Activated CD4-positive, alpha-beta T cell treated with anti-CD3 and anti-CD28 coated beads for 36 hours (primary cell): Measurements from ENCODE around the gene PHF24. TPM values are rescaled to one million over a fixed set of nuclear protein-coding genes. Genes with fewer than 3 reads are reported as not detected.
A peak's percentile ranks its signal among the peaks of the same experiment; 100 is the strongest.
"Not testable (repeated sequence)": the region's sequence is repeated elsewhere in the genome, so short reads cannot be mapped to it uniquely, and the experiment has no call there.

ENCODE experiments used
- ATAC-seq: fragments of 200-7000 bp; cut with Tn5 transposase; one replicate; pipeline ENCODE4 v1.10.0; 2021; ENCODE audit warnings: mild to moderate bottlenecking, moderate library complexity
- CTCF ChIA-PET: fragments of 350-600 bp; sonication (Branson Sonifier 250); formaldehyde crosslinking; loops from one replicate; lab custom pipeline; 2021; ENCODE audit warnings: antibody characterized with exemption; lab: Charles Lee
- POLR2A ChIA-PET: fragments of 350-600 bp; sonication (Branson Sonifier 250); formaldehyde crosslinking; loops from one replicate; lab custom pipeline; 2021; ENCODE audit warnings: antibody characterized with exemption, inconsistent platforms; lab: Charles Lee
- DNase-seq: peaks from one replicate; pipeline ENCODE4 v3.0.0-alpha.2; 2020
- H3K27ac Mint-ChIP-seq: one replicate; pipeline ENCODE4 v1.8.0; 2021; ENCODE audit warnings: mixed read lengths
- H3K27me3 Mint-ChIP-seq: one replicate; pipeline ENCODE4 v1.8.0; 2021; ENCODE audit warnings: mixed read lengths
- H3K36me3 Mint-ChIP-seq: one replicate; pipeline ENCODE4 v1.8.0; 2021; ENCODE audit warnings: low read depth, mixed read lengths
- H3K4me1 Mint-ChIP-seq: one replicate; pipeline ENCODE4 v1.8.0; 2021; ENCODE audit warnings: mixed read lengths
- H3K4me3 Mint-ChIP-seq: one replicate; pipeline ENCODE4 v1.8.0; 2021; ENCODE audit warnings: mild to moderate bottlenecking, moderate library complexity, mixed read lengths
- H3K9me3 Mint-ChIP-seq: one replicate; pipeline ENCODE4 v1.8.0; 2021; ENCODE audit warnings: low read depth, mixed read lengths
- intact Hi-C, 2 experiments: fragments of 100-400 bp; cut with DNase I in 1 of 2; cut with micrococcal nuclease in 1 of 2; formaldehyde crosslinking; loops; one replicate each; pipeline versions ENCODE4 v1.14.2 to v1.15.1; 2022 to 2024; cut with DNase I, micrococcal nuclease
- total RNA-seq, 2 experiments: library from RNA; stranded (reverse); gene quantifications; one replicate each; pipeline ENCODE4 v1.2.3, GENCODE V29; 2021

Gene PHF24
- total RNA-seq, 2 experiments from 2014 or later = 0.09 to 0.18 TPM

DNA sequence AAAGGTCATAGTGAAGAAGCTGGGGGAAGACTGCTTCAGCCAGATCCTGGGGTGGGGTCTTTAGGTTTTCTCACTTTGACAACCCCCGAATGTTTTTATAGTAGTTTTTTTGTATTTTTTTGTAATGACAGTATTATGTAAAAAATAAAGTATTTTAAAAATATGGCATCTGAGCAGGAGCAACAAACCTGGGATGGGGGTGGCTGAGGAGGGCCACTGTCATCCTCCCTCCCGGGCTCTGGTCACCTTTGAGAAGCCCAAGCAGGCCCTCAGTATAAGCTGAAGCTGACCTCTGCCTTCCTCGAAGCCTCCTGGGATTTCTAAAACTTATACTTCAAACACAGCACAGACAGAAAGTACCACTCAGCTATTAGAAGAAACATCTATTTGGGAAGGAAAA, 40.2 kb downstream of the PHF24 start:
- intact Hi-C loops = no loop called here
- no peak overlapping the region for H3K4me3 Mint-ChIP-seq
- POLR2A ChIA-PET = no interaction called here
- peaks cover 3% of the 10 kb centered on the region for H3K36me3 Mint-ChIP-seq
- ATAC-seq (no peak), DNase-seq (no peak)
- H3K9me3 Mint-ChIP-seq = no peaks in the 10 kb centered on the region
- H3K4me1 Mint-ChIP-seq = peaks cover 50% of the 10 kb centered on the region
- no peaks in the 10 kb centered on the region for H3K27me3 Mint-ChIP-seq
- no peak overlapping the region for H3K27ac Mint-ChIP-seq
- CTCF ChIA-PET = interaction anchor here (1.0 to 2.4 kb wide), 8 partner anchors 11 to 311 kb away, joined by 3 to 11 read pairs (median 4); no protein-coding TSS in a partner anchor

DNA sequence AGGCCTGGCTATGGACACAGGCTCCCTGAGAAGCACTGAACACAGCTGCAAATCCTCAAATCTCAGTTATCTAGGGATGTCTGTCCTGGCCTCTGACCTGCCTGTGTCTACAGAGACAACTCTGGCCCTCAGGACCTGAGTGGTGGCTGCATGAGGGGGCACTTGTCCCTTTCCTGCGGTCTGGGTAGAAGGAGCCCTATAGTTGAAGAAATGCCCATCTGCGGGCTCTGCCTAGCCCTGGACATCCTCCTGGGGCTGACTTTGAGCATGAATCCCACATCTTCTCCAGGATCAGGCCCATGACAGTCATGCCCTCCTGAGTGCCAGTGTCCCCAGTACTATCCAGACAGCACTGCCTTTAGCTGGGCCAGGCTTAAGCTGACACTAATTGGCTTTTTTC, 41.5 kb downstream of the PHF24 start:
- no peak for ATAC-seq
- CTCF ChIA-PET = interaction anchor here (0.5 to 1.3 kb wide), 2 partner anchors 117 to 313 kb away, joined by 3 read pairs; no protein-coding TSS in a partner anchor
- H3K4me3 Mint-ChIP-seq = no peak overlapping the region
- H3K27ac Mint-ChIP-seq = no peak overlapping the region
- H3K27me3 Mint-ChIP-seq = no peaks in the 10 kb centered on the region
- no peak for DNase-seq
- peaks cover 3% of the 10 kb centered on the region for H3K36me3 Mint-ChIP-seq
- intact Hi-C loops = no loop called here
- POLR2A ChIA-PET = no interaction called here
- no peaks in the 10 kb centered on the region for H3K9me3 Mint-ChIP-seq
- H3K4me1 Mint-ChIP-seq = peaks cover 40% of the 10 kb centered on the region

GRCh38 chr9:35000535-35001284, 42.6 kb downstream of the PHF24 start:
- H3K27me3 Mint-ChIP-seq = no peaks in the 10 kb centered on the region
- H3K9me3 Mint-ChIP-seq = no peaks in the 10 kb centered on the region
- no peak overlapping the region for H3K4me3 Mint-ChIP-seq
- DNase-seq (no peak), ATAC-seq (no peak)
- intact Hi-C loops = loop anchor here in 1 of 2 experiments (1.0 kb wide), 1 partner anchor 8 kb away; no protein-coding TSS in a partner anchor
- peaks cover 3% of the 10 kb centered on the region for H3K36me3 Mint-ChIP-seq
- ChIA-PET POLR2A (interaction anchor here (1.3 kb wide), 1 partner anchor 72 kb away, joined by 3 read pairs; no protein-coding TSS in a partner anchor), CTCF (interaction anchor here (1.1 to 1.9 kb wide), 3 partner anchors 9 to 101 kb away, joined by 3 to 11 read pairs (median 8); no protein-coding TSS in a partner anchor)
- peak overlapping the region; percentile 92 for H3K27ac Mint-ChIP-seq
- H3K4me1 Mint-ChIP-seq = peaks cover 40% of the 10 kb centered on the region

DNA sequence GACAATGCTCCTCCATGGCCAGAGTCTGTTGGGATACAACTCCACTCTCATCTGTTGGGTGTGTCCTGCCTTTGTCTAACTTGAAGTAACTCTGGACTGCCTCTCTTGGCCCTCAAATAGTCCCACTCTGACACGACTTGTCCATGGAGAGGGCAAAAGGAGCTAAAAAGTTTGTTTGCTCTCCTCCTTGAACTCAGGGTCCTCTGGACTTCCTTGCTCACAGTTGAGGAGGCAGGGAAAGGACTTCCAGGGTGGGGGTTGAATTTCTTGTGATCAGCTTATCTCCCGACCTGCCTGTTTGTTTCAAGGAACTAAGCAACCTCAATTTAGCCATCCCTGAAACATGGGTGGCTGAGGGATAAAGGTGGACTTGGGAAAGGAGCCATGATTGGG, 43.2 kb downstream of the PHF24 start:
- Mint-ChIP-seq H3K4me3 (no peak overlapping the region), H3K9me3 (no peaks in the 10 kb centered on the region), H3K4me1 (peaks cover 40% of the 10 kb centered on the region), H3K27ac (peak overlapping the region; percentile 92), H3K36me3 (peaks cover 3% of the 10 kb centered on the region), H3K27me3 (no peaks in the 10 kb centered on the region)
- intact Hi-C loops = loop anchor here in 1 of 2 experiments (1.0 kb wide), 1 partner anchor 9 kb away; no protein-coding TSS in a partner anchor
- ChIA-PET CTCF (interaction anchor here (0.7 to 1.9 kb wide), 5 partner anchors 9 to 103 kb away, joined by 3 to 11 read pairs (median 5); no protein-coding TSS in a partner anchor), POLR2A (interaction anchor here (0.8 to 1.4 kb wide), 4 partner anchors 9 to 76 kb away, joined by 3 to 5 read pairs (median 3); partner anchors contain the start of gene DNAJB5)
- no peak for ATAC-seq
- no peak for DNase-seq

- intact Hi-C loops = loop anchor here in 1 of 2 experiments (1.0 kb wide), 1 partner anchor 10 kb away; no protein-coding TSS in a partner anchor
- Mint-ChIP-seq H3K27me3 (no peaks in the 10 kb centered on the region), H3K36me3 (peaks cover under 1% of the 10 kb centered on the region), H3K27ac (peak overlapping the region; percentile 92), H3K9me3 (no peaks in the 10 kb centered on the region), H3K4me1 (peaks cover 39% of the 10 kb centered on the region), H3K4me3 (no peak overlapping the region)
- CTCF ChIA-PET = interaction anchor here (0.6 to 1.9 kb wide), 9 partner anchors 8 to 104 kb away, joined by 3 to 11 read pairs (median 4); partner anchors contain the start of gene DNAJB5
- ATAC-seq (peak; percentile 95), DNase-seq (peak; percentile 39)
- POLR2A ChIA-PET = interaction anchor here (0.7 to 1.4 kb wide), 6 partner anchors 10 to 75 kb away, joined by 3 to 5 read pairs (median 3); partner anchors contain the start of gene DNAJB5
Observed at GRCh38 chr9:35001803-35002502, 43.9 kb downstream of the PHF24 start.

DNA sequence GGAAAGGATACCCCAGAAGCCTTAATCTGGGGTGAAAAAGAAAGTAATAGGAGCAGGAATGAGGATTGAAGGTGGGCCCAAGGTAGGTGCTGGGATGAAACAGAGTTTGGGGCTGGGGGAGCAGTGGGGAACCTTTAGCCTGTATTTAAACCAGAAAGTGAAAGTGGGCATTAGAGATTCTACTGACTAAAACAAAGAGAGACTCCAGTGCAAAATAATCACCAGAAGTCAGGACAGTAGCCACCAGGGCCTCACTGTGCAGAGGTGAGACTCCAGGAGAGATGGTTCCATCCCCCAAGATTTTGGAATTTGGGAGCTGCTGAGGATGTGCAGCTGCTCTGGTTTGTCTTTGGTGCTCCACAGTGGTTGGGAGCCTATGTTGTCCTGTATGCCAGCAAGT, 44.5 kb downstream of the PHF24 start:
- Mint-ChIP-seq H3K9me3 (no peaks in the 10 kb centered on the region), H3K4me3 (no peak overlapping the region), H3K27me3 (no peaks in the 10 kb centered on the region), H3K4me1 (peaks cover 33% of the 10 kb centered on the region), H3K27ac (peak overlapping the region; percentile 79), H3K36me3 (no peaks in the 10 kb centered on the region)
- ChIA-PET CTCF (interaction anchor here (0.6 to 1.9 kb wide), 7 partner anchors 9 to 103 kb away, joined by 3 to 11 read pairs (median 5); partner anchors contain the start of gene DNAJB5), POLR2A (interaction anchor here (1.0 to 1.4 kb wide), 2 partner anchors 13 to 49 kb away, joined by 4 to 5 read pairs; partner anchors contain the start of gene DNAJB5)
- ATAC-seq = no peak
- no peak for DNase-seq
- intact Hi-C loops = no loop called here

GRCh38 chr9:35004299-35004698, 46.2 kb downstream of the PHF24 start:
- CTCF ChIA-PET, ATAC-seq, H3K27ac Mint-ChIP-seq, H3K36me3 Mint-ChIP-seq, H3K9me3 Mint-ChIP-seq, H3K27me3 Mint-ChIP-seq, H3K4me3 Mint-ChIP-seq, DNase-seq, POLR2A ChIA-PET, intact Hi-C loops: not testable (repeated sequence)
- H3K4me1 Mint-ChIP-seq = peaks cover 25% of the 10 kb centered on the region

- Mint-ChIP-seq H3K36me3 (peaks cover 26% of the 10 kb centered on the region), H3K27ac (no peak overlapping the region), H3K9me3 (peaks cover 12% of the 10 kb centered on the region), H3K4me1 (peaks cover 5% of the 10 kb centered on the region), H3K27me3 (no peaks in the 10 kb centered on the region), H3K4me3 (no peak overlapping the region)
- CTCF ChIA-PET = interaction anchor here (0.9 to 1.4 kb wide), 3 partner anchors 13 to 111 kb away, joined by 3 to 7 read pairs (median 4); no protein-coding TSS in a partner anchor
- DNase-seq (no peak), ATAC-seq (no peak)
- POLR2A ChIA-PET = no interaction called here
- intact Hi-C loops = no loop called here
Observed at GRCh38 chr9:35010351-35010958, 52.4 kb downstream of the PHF24 start.

- no peak for ATAC-seq
- POLR2A ChIA-PET = no interaction called here
Observed at GRCh38 chr9:35014517-35014916, 56.4 kb downstream of the PHF24 start.

DNA sequence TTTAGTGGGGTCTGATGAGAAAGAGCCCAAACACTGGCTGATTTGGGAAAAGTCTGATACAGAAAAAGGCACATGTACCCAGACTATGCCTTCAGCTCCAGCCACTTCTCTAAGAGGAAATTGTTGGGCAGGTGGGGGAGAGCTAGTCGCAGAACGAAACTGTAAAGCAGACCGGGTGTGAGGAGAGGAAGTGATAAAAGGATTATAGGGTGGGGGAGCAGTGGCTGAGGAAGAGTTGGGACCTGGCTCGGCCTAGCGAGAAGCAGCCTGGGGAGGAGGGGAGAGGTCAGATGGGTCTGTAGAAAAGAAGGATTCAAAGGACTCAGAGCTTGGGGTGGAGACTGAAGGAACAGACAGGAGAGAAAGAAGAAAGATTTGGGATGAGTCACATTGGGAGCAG, 65.4 kb downstream of the PHF24 start:
- H3K9me3 Mint-ChIP-seq, ATAC-seq, H3K4me3 Mint-ChIP-seq, CTCF ChIA-PET, H3K27me3 Mint-ChIP-seq, DNase-seq, intact Hi-C loops: not testable (repeated sequence)
- H3K36me3 Mint-ChIP-seq = peaks cover 13% of the 10 kb centered on the region
- peak overlapping the region; percentile 47 for H3K27ac Mint-ChIP-seq
- H3K4me1 Mint-ChIP-seq = peaks cover 15% of the 10 kb centered on the region
- POLR2A ChIA-PET = interaction anchor here (0.6 kb wide), 1 partner anchor 23 kb away, joined by 3 read pairs; no protein-coding TSS in a partner anchor

More at GRCh38 chr9:35014517-35014916, 56.4 kb downstream of the PHF24 start:
- peaks cover 21% of the 10 kb centered on the region for H3K36me3 Mint-ChIP-seq
- no peak for DNase-seq
- H3K4me3 Mint-ChIP-seq = no peak overlapping the region
- intact Hi-C loops = no loop called here
- CTCF ChIA-PET = interaction anchor here (0.6 to 1.2 kb wide), 4 partner anchors 20 to 541 kb away, joined by 3 read pairs; no protein-coding TSS in a partner anchor
- no peak overlapping the region for H3K27ac Mint-ChIP-seq
- H3K4me1 Mint-ChIP-seq = peaks cover 5% of the 10 kb centered on the region
- no peaks in the 10 kb centered on the region for H3K27me3 Mint-ChIP-seq
- H3K9me3 Mint-ChIP-seq = peaks cover 12% of the 10 kb centered on the region
